ENCODE data around the gene BACH1. TPM values are rescaled to one million over a fixed set of nuclear protein-coding genes. Genes with fewer than 3 reads are reported as not detected.

BACH1 gene
- total and polyA plus RNA-seq, 7 donors: 9.8 to 115 (median 48.3) TPM

- Histone ChIP-seq H3K36me3 (ENCODE audit: insufficient read depth in 1 of 2, low read depth in 1 of 2) (no peaks in the 10 kb centered on the region), H3K9me3 (no peaks in the 10 kb centered on the region), H3K27ac (peak overlapping the region; percentile 98), H3K27me3 (ENCODE audit: insufficient read depth in 3 of 3, low read length in 2 of 3) (no peaks in the 10 kb centered on the region), H3K4me1 (peaks cover 46% of the 10 kb centered on the region), H3K4me3 (peak overlapping the region; percentile 96)
- ATAC-seq (no peak), DNase-seq (no peak)
- no peak for TF ChIP-seq CTCF (IDR thresholded peaks at IDR 0.05)
- WGBS, 3 donors: 50 to 68% (median 56%) methylated on average over 3 of the region's 3 CpGs
- intact Hi-C loops (cut with DNase I): loop anchor here in 1 of 2 donors (5.0 kb wide), 1 partner anchor 37 kb away; no protein-coding TSS in a partner anchor
These were observed 2.1 kb downstream of the BACH1 start for GRCh38 chr21:29300807-29301138.

- intact Hi-C loops (cut with DNase I): loop anchor here in 1 of 2 donors (5.0 kb wide), 1 partner anchor 36 kb away; no protein-coding TSS in a partner anchor
- Histone ChIP-seq H3K27me3 (ENCODE audit: insufficient read depth in 3 of 3, low read length in 2 of 3) (no peaks in the 10 kb centered on the region), H3K4me1 (peaks cover 54% of the 10 kb centered on the region), H3K9me3 (no peaks in the 10 kb centered on the region), H3K36me3 (ENCODE audit: insufficient read depth in 1 of 2, low read depth in 1 of 2) (no peaks in the 10 kb centered on the region), H3K27ac (peak overlapping the region; percentile 98), H3K4me3 (peak overlapping the region; percentile 96)
- ATAC-seq (no peak), DNase-seq (no peak)
- no peak for TF ChIP-seq CTCF (IDR thresholded peaks at IDR 0.05)
- 50 to 61% (median 52%) methylated on average over 6 of the region's 6 CpGs for WGBS, 3 donors
These were observed 3.0 kb downstream of the BACH1 start for GRCh38 chr21:29301691-29302090.

GRCh38 chr21:29302359-29302875, 3.7 kb downstream of the BACH1 start:
- no peak for DNase-seq
- Histone ChIP-seq H3K9me3 (no peaks in the 10 kb centered on the region), H3K27ac (peak overlapping the region; percentile 98), H3K36me3 (ENCODE audit: insufficient read depth in 1 of 2, low read depth in 1 of 2) (no peaks in the 10 kb centered on the region), H3K4me1 (peaks cover 61% of the 10 kb centered on the region), H3K27me3 (ENCODE audit: insufficient read depth in 3 of 3, low read length in 2 of 3) (no peaks in the 10 kb centered on the region), H3K4me3 (peak overlapping the region; percentile 96)
- no peak for ATAC-seq
- TF ChIP-seq CTCF (IDR thresholded peaks at IDR 0.05): no peak
- intact Hi-C loops (cut with DNase I): loop anchor here in 1 of 2 donors (5.0 kb wide), 1 partner anchor 35 kb away; no protein-coding TSS in a partner anchor
- 44 to 58% (median 48%) methylated on average over 5 of the region's 5 CpGs for WGBS, 3 donors

GRCh38 chr21:29303288-29303687, 4.6 kb downstream of the BACH1 start:
- H3K4me1 ChIP-seq: peaks cover 70% of the 10 kb centered on the region
- WGBS, 3 donors: 33 to 66% (median 62%) methylated on average over 2 of the region's 2 CpGs
- no peaks in the 10 kb centered on the region for H3K36me3 ChIP-seq (ENCODE audit: insufficient read depth in 1 of 2, low read depth in 1 of 2)
- no peaks in the 10 kb centered on the region for H3K9me3 ChIP-seq
- H3K27me3 ChIP-seq (ENCODE audit: insufficient read depth in 3 of 3, low read length in 2 of 3): no peaks in the 10 kb centered on the region
- TF ChIP-seq CTCF (IDR thresholded peaks at IDR 0.05): no peak
- DNase-seq (no peak), ATAC-seq (no peak)
- peak overlapping the region; percentile 98 for H3K27ac ChIP-seq
- intact Hi-C loops (cut with DNase I): loop anchor here in 1 of 2 donors (5.0 kb wide), 1 partner anchor 34 kb away; no protein-coding TSS in a partner anchor
- H3K4me3 ChIP-seq: peak overlapping the region; percentile 96

- H3K36me3 ChIP-seq (ENCODE audit: insufficient read depth in 1 of 2, low read depth in 1 of 2): no peaks in the 10 kb centered on the region
- DNase-seq (no peak), ATAC-seq (no peak)
- H3K27ac ChIP-seq: peak overlapping the region; percentile 43
- H3K27me3 ChIP-seq (ENCODE audit: insufficient read depth in 3 of 3, low read length in 2 of 3): no peaks in the 10 kb centered on the region
- no peaks in the 10 kb centered on the region for H3K9me3 ChIP-seq
- peak overlapping the region; percentile 19 for H3K4me3 ChIP-seq
- no peak for TF ChIP-seq CTCF (IDR thresholded peaks at IDR 0.05)
- WGBS, 3 donors: 55 to 71% (median 58%) methylated on average over 2 of the region's 2 CpGs
- intact Hi-C loops (cut with DNase I): loop anchor here in 1 of 2 donors (5.0 kb wide), 1 partner anchor 33 kb away; no protein-coding TSS in a partner anchor
- peaks cover 81% of the 10 kb centered on the region for H3K4me1 ChIP-seq
These were observed 5.9 kb downstream of the BACH1 start for GRCh38 chr21:29304597-29304996.
